ENCODE data around the gene WBP2NL. TPM values are rescaled to one million over a fixed set of nuclear protein-coding genes. Genes with fewer than 3 reads are reported as not detected.

WBP2NL gene
- total RNA-seq, 1 donor from 2014 or later = 0.20 TPM

- DNase-seq (ENCODE audit: low read depth, low spot score) = no peak
Measured at GRCh38 chr22:41978732-41979131, 19.9 kb upstream of the WBP2NL start.

GRCh38 chr22:41979423-41980250 is 19.0 kb upstream of the WBP2NL start:
- DNase-seq (ENCODE audit: low read depth, low spot score) = no peak

DNA sequence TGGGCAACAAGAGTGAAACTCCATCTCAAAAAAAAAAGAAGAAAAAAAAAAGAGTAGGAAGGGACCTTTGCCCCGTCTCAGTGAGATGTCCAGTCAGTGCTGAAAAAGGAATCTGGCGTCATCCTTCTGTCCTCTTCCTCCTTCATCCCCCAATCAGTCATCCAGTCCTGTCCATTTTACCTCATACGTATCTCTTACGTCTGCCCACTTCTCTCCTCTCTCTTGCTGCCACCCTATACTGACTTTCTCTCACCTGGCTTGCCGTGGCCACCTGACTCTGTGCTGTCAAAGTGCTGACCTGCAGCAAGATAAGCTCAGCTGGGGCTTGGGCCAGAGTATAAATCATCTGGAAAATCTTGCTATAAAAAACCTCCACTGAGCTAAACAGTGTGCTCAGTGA is 15.7 kb upstream of the WBP2NL start:
- DNase-seq (ENCODE audit: low read depth, low spot score) = no peak

- no peak for DNase-seq (ENCODE audit: low read depth, low spot score)
Measured at GRCh38 chr22:41983513-41984405, 14.8 kb upstream of the WBP2NL start.

GRCh38 chr22:41987276-41987675 is 11.3 kb upstream of the WBP2NL start:
- DNase-seq (ENCODE audit: low read depth, low spot score) = no peak

DNA sequence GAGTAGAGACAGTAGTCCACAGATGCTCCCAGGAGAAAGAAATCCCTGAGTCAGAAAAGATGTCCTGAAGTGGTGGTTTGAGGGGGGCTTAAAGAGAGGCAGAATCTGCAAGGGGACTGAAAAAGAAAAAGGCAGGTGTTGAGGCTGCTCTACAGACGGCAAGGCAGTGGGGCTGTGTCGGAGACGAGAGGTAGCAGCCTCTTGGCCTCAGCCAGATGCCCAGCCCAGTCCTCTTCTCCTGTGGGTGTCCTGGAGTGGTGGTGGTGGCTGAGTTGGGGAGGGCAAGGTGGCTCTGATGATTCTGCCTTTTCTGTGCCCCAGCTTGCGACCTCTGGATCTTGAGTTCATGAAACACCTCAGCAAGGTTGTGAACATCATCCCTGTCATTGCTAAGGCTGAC is 9.3 kb upstream of the WBP2NL start:
- no peak for DNase-seq (ENCODE audit: low read depth, low spot score)

- no peak for DNase-seq (ENCODE audit: low read depth, low spot score)
Measured at GRCh38 chr22:41991111-41991510, 7.5 kb upstream of the WBP2NL start.

- no peak for DNase-seq (ENCODE audit: low read depth, low spot score)
Measured at GRCh38 chr22:41992496-41992895, 6.1 kb upstream of the WBP2NL start.

- no peak for DNase-seq (ENCODE audit: low read depth, low spot score)
Measured at GRCh38 chr22:41995211-41995610, 3.4 kb upstream of the WBP2NL start.

GRCh38 chr22:41996826-41997225 is 1.8 kb upstream of the WBP2NL start:
- no peak for DNase-seq (ENCODE audit: low read depth, low spot score)

- DNase-seq (ENCODE audit: low read depth, low spot score) = no peak
Measured at GRCh38 chr22:42000466-42000865, 1.9 kb downstream of the WBP2NL start.

- DNase-seq (ENCODE audit: low read depth, low spot score) = peak; percentile 13
Measured at GRCh38 chr22:42001121-42001520, 2.5 kb downstream of the WBP2NL start.

DNA sequence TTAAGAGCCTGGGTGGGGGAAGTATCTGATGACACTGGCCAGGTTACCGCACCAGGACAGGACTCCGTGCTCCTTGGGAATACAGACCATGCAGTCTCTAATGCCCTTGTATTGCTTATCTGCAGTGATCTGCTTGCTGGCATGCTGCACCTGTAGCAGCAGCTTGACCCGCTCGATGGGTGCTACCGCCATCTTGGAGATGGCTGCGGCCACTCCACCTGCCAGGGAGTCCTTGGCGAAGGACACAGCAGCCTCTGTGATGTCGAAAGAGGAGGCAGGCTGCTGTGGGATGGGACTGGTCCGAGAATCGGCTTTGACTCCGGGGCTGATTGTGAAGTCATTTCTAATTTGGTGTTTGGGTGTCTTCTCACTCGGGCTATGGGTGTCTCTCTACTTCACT is 3.1 kb downstream of the WBP2NL start:
- DNase-seq (ENCODE audit: low read depth, low spot score) = no peak

DNA sequence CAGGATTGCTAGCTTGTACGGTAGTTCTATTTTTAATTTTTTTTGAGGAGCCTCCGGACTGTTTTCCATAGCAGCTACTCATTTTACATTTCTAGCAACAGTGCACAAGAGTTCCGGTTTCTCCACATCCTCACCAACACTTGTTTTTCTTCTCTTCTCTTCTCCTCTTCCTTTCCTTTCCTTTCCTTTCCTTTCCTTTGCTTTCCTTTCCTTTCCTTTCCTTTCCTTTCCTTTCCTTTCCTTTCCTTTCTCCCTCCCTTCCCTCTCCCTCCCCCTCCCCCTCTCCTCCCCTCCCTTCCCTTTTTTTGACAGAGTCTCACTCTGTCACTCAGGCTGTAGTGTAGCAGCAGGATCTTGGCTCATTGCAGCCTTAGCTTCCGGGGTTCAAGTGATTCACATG is 9.3 kb downstream of the WBP2NL start:
- no peak for DNase-seq (ENCODE audit: low read depth, low spot score)

GRCh38 chr22:42010778-42011177 is 12.2 kb downstream of the WBP2NL start:
- no peak for DNase-seq (ENCODE audit: low read depth, low spot score)

DNA sequence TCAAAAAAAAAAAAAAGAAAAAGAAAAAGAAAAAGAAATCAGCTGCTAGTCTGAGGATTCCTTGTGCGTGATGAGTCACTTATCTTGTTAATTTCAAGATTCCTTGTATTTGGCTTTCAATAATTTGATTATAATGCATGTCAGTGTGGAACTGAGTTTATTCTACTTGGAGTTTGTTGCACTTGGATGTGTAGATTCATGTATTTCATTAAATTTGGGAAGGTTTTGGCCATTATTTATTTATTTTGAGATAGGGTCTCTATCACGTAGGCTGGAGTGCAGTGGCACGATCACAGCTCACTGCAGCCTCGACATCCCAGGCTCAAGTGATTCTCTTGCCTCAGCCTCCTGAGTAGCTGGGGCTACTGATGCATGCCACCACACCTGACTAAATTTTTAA is 14.8 kb downstream of the WBP2NL start:
- DNase-seq (ENCODE audit: low read depth, low spot score) = no peak

DNA sequence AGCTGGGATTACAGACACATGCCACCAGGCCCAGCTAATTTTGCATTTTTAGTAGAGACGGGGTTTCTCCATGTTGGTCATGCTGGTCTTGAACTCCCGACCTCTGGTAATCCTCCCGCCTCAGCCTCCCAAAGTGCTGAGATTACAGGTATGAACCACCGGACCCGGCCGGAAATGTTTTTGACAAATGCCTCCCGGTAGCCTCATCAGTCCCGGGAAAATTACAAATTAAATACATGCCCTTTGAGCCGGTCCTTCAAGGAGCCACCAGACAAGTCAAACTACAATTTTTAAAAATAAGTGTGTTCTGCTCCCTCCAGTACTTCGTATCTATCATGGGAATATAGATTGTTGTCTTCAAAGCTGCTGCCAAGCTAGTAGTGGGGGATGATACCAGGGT is 17.5 kb downstream of the WBP2NL start:
- DNase-seq (ENCODE audit: low read depth, low spot score) = no peak

DNA sequence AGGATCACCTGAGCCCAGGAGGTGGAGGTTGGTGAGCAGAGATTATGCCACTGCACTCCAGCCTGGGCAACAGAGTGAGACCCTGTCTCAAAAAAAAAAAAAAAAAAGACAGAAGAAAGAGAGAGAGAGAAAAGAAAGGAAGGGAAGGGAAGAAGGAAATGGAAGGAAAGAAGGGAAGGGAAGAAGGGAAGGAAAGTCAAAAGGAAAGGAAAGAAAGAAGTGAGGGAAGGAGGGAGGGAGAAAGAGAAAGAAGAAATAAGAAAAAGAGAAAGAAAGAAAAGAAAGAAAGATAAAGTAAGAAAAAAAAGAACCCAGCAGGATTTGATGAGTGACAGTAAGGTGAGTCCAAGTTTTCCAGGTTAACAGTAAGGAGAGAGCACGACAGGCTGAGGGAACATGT is 19.6 kb downstream of the WBP2NL start:
- no peak for DNase-seq (ENCODE audit: low read depth, low spot score)

- no peak for DNase-seq (ENCODE audit: low read depth, low spot score)
Measured at GRCh38 chr22:42021571-42021970, 23.0 kb downstream of the WBP2NL start.

GRCh38 chr22:42022162-42022847 is 23.7 kb downstream of the WBP2NL start:
- no peak for DNase-seq (ENCODE audit: low read depth, low spot score)

GRCh38 chr22:42025421-42025820 is 26.8 kb downstream of the WBP2NL start:
- DNase-seq (ENCODE audit: low read depth, low spot score) = no peak

DNA sequence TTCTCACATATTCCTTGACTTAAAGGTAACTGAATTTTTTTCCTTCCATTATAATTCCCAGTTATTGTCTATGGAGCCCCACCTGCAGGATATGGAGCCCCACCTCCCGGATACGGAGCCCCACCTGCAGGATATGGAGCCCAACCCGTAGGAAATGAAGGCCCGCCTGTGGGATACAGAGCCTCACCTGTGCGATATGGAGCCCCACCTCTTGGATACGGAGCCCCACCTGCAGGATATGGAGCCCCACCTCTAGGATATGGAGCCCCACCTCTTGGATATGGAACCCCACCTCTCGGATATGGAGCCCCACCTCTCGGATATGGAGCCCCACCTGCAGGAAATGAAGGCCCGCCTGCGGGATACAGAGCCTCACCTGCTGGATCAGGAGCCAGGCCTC is 28.1 kb downstream of the WBP2NL start:
- no peak for DNase-seq (ENCODE audit: low read depth, low spot score)
